ENCODE results near the gene CHST1. TPM values are rescaled to one million over a fixed set of nuclear protein-coding genes. Genes with fewer than 3 reads are reported as not detected.
A peak's percentile ranks its signal among the peaks of the same experiment; 100 is the strongest.

Gene CHST1
- total RNA-seq, 3 donors from 2014 or later (not counting 1 experiment from before 2014, with no cell fraction given): not detected

GRCh38 chr11:45648931-45649330 lies 16.5 kb downstream of the CHST1 start:
- no peak for DNase-seq
- TF ChIP-seq CTCF (IDR thresholded peaks at IDR 0.05): no peak
- ATAC-seq: no peak
- Mint-ChIP-seq H3K27ac (no peak overlapping the region), H3K27me3 (ENCODE audit: low read depth in 2 of 2) (peaks cover 9 to 33% of the 10 kb centered on the region in 2 donors), H3K4me3 (peak overlapping the region; percentile 15), H3K4me1 (peaks cover 6 to 9% of the 10 kb centered on the region in 2 donors), H3K9me3 (no peaks in the 10 kb centered on the region), H3K36me3 (no peaks in the 10 kb centered on the region)
- H3K9me3 ChIP-seq (ENCODE audit: control insufficient read depth, insufficient read depth, low read length): no peaks in the 10 kb centered on the region
- no peak overlapping the region for H3K27ac ChIP-seq (ENCODE audit: low read length)
- H3K4me1 ChIP-seq (ENCODE audit: control insufficient read depth, insufficient read depth, low read length): peaks cover 5% of the 10 kb centered on the region
- no peak overlapping the region for H3K4me3 ChIP-seq (ENCODE audit: low read length)
- WGBS (ENCODE audit: insufficient coverage): 85% methylated on average over 8 of the region's 9 CpGs
- no peaks in the 10 kb centered on the region for H3K36me3 ChIP-seq (ENCODE audit: control insufficient read depth, insufficient read depth, low read length)
- no peaks in the 10 kb centered on the region for H3K27me3 ChIP-seq (ENCODE audit: control insufficient read depth, insufficient read depth, low read length)
- intact Hi-C loops (cut with micrococcal nuclease): no loop called here

GRCh38 chr11:45647786-45648185 lies 17.6 kb downstream of the CHST1 start:
- Histone ChIP-seq H3K27me3 (ENCODE audit: control insufficient read depth, insufficient read depth, low read length) (no peaks in the 10 kb centered on the region), H3K4me3 (ENCODE audit: low read length) (no peak overlapping the region), H3K27ac (ENCODE audit: low read length) (no peak overlapping the region), H3K9me3 (ENCODE audit: control insufficient read depth, insufficient read depth, low read length) (no peaks in the 10 kb centered on the region), H3K36me3 (ENCODE audit: control insufficient read depth, insufficient read depth, low read length) (no peaks in the 10 kb centered on the region), H3K4me1 (ENCODE audit: control insufficient read depth, insufficient read depth, low read length) (peaks cover 5% of the 10 kb centered on the region)
- H3K4me3 Mint-ChIP-seq: no peak overlapping the region
- H3K9me3 Mint-ChIP-seq: no peaks in the 10 kb centered on the region
- no peak for ATAC-seq
- peaks cover 12 to 42% of the 10 kb centered on the region in 2 donors for H3K27me3 Mint-ChIP-seq (ENCODE audit: low read depth in 2 of 2)
- H3K36me3 Mint-ChIP-seq: no peaks in the 10 kb centered on the region
- intact Hi-C loops (cut with micrococcal nuclease): no loop called here
- WGBS (ENCODE audit: insufficient coverage): 6% methylated on average over 1 of the region's 1 CpG
- DNase-seq: no peak
- H3K27ac Mint-ChIP-seq: no peak overlapping the region
- H3K4me1 Mint-ChIP-seq: peaks cover 12 to 15% of the 10 kb centered on the region in 2 donors
- no peak for TF ChIP-seq CTCF (IDR thresholded peaks at IDR 0.05)

- H3K27me3 Mint-ChIP-seq (ENCODE audit: low read depth in 2 of 2): peaks cover 12 to 45% of the 10 kb centered on the region in 2 donors
- intact Hi-C loops (cut with micrococcal nuclease): no loop called here
- H3K9me3 Mint-ChIP-seq: no peaks in the 10 kb centered on the region
- no peaks in the 10 kb centered on the region for H3K27me3 ChIP-seq (ENCODE audit: control insufficient read depth, insufficient read depth, low read length)
- no peaks in the 10 kb centered on the region for H3K36me3 Mint-ChIP-seq
- 58% methylated on average over 3 of the region's 3 CpGs for WGBS (ENCODE audit: insufficient coverage)
- H3K4me1 Mint-ChIP-seq: peaks cover 12 to 15% of the 10 kb centered on the region in 2 donors
- H3K4me1 ChIP-seq (ENCODE audit: control insufficient read depth, insufficient read depth, low read length): peaks cover 5% of the 10 kb centered on the region
- no peaks in the 10 kb centered on the region for H3K9me3 ChIP-seq (ENCODE audit: control insufficient read depth, insufficient read depth, low read length)
- no peak for TF ChIP-seq CTCF (IDR thresholded peaks at IDR 0.05)
- no peaks in the 10 kb centered on the region for H3K36me3 ChIP-seq (ENCODE audit: control insufficient read depth, insufficient read depth, low read length)
- no peak overlapping the region for H3K27ac Mint-ChIP-seq
- no peak overlapping the region for H3K4me3 ChIP-seq (ENCODE audit: low read length)
- no peak for DNase-seq
- no peak for ATAC-seq
- H3K4me3 Mint-ChIP-seq: no peak overlapping the region
- no peak overlapping the region for H3K27ac ChIP-seq (ENCODE audit: low read length)
Measured at GRCh38 chr11:45647329-45647728, 18.1 kb downstream of the CHST1 start.

- 100% methylated on average over 1 of the region's 1 CpG for WGBS (ENCODE audit: insufficient coverage)
- DNase-seq (peak in 1 of 2 donors; percentile 52), ATAC-seq (peak in 2 of 3 donors; percentile 61 to 77)
- Histone ChIP-seq H3K27ac (ENCODE audit: low read length) (no peak overlapping the region), H3K4me3 (ENCODE audit: low read length) (no peak overlapping the region), H3K9me3 (ENCODE audit: control insufficient read depth, insufficient read depth, low read length) (no peaks in the 10 kb centered on the region), H3K27me3 (ENCODE audit: control insufficient read depth, insufficient read depth, low read length) (no peaks in the 10 kb centered on the region), H3K4me1 (ENCODE audit: control insufficient read depth, insufficient read depth, low read length) (peaks cover 5% of the 10 kb centered on the region), H3K36me3 (ENCODE audit: control insufficient read depth, insufficient read depth, low read length) (no peaks in the 10 kb centered on the region)
- peaks cover 12 to 15% of the 10 kb centered on the region in 2 donors for H3K4me1 Mint-ChIP-seq
- H3K27me3 Mint-ChIP-seq (ENCODE audit: low read depth in 2 of 2): peaks cover 12 to 45% of the 10 kb centered on the region in 2 donors
- H3K4me3 Mint-ChIP-seq: no peak overlapping the region
- no peak for TF ChIP-seq CTCF (IDR thresholded peaks at IDR 0.05)
- no peaks in the 10 kb centered on the region for H3K36me3 Mint-ChIP-seq
- intact Hi-C loops (cut with micrococcal nuclease): no loop called here
- no peak overlapping the region for H3K27ac Mint-ChIP-seq
- H3K9me3 Mint-ChIP-seq: no peaks in the 10 kb centered on the region
Measured at GRCh38 chr11:45646275-45646927, 19.0 kb downstream of the CHST1 start.
